GM12878 (cell line): ENCODE measurements around the gene SLC22A3. TPM values are rescaled to one million over a fixed set of nuclear protein-coding genes. Genes with fewer than 3 reads are reported as not detected.

ENCODE experiments used
- ATAC-seq: fragments of 200-7000 bp; cut with Tn5 transposase; 3 replicates; pipeline ENCODE4 v1.9.1; 2020; ENCODE audit warnings: mild to moderate bottlenecking, moderate library complexity
- BruUV-seq: library from RNA; stranded (reverse); fragments of 400-500 nt; replicated peaks from 2 replicates; lab custom pipeline; 2021; lab: Mats Ljungman, UMichigan
- CTCF ChIA-PET: fragments of 300-600 bp; sonication (Branson Sonifier 250); formaldehyde crosslinking; extraction: SDS; loops from one replicate; lab custom pipeline; 2021; ENCODE audit warnings: inconsistent platforms; lab: Yijun Ruan, JAX
- POLR2A ChIA-PET: fragments of 350-600 bp; formaldehyde crosslinking; extraction: SDS; loops from one replicate; lab custom pipeline; 2021; ENCODE audit warnings: inconsistent platforms; lab: Charles Lee
- RAD21 ChIA-PET: fragments of 300-600 bp; sonication (Branson Sonifier 250); formaldehyde crosslinking; loops from one replicate; lab custom pipeline; 2023; ENCODE audit warnings: antibody characterized with exemption; ENCODE audit not compliant: unreplicated experiment; lab: Charles Lee
- SMC1A ChIA-PET: fragments of 300-600 bp; sonication (Branson Sonifier 250); formaldehyde crosslinking; loops from one replicate; lab custom pipeline; 2023; ENCODE audit not compliant: unreplicated experiment, uncharacterized antibody; lab: Charles Lee
- DNase-seq: peaks from one replicate; pipeline ENCODE4 v3.0.0-alpha.2; 2011; ENCODE audit warnings: low read depth, low spot score
- FAIRE-seq: peaks from 3 replicates; lab custom pipeline; 2011; peaks lifted over from hg19 to GRCh38; lab: Jason Lieb, UNC
- H2AFZ ChIP-seq: 2 replicates; pipeline ENCODE4 v1.6.0; 2011; ENCODE audit warnings: low read depth, low read length, control low read depth; ENCODE audit not compliant: control insufficient read depth
- H3K27ac ChIP-seq: 2 replicates; pipeline ENCODE4 v1.5.1; 2011; ENCODE audit warnings: control low read depth; ENCODE audit not compliant: control insufficient read depth, insufficient read depth
- H3K27me3 ChIP-seq, 2 experiments: replicated peaks in 1 of 2; 2 replicates each; pipeline versions ENCODE4 v1.6.0 to v1.6.1; 2011; ENCODE audit warnings: low read length in 1 of 2; ENCODE audit not compliant: control insufficient read depth in 2 of 2, insufficient read depth in 2 of 2
- H3K36me3 ChIP-seq, 2 experiments: 2 replicates each; pipeline ENCODE4 v1.5.1; 2011; ENCODE audit warnings: low read length in 1 of 2; ENCODE audit not compliant: control insufficient read depth in 2 of 2, insufficient read depth in 2 of 2
- H3K4me1 ChIP-seq: 2 replicates; pipeline ENCODE4 v1.6.1; 2011; ENCODE audit warnings: mild to moderate bottlenecking, low read length, moderate library complexity, mixed read lengths; ENCODE audit not compliant: control insufficient read depth, insufficient read depth
- H3K4me2 ChIP-seq: 2 replicates; pipeline ENCODE4 v1.6.0; 2011; ENCODE audit warnings: control low read depth; ENCODE audit not compliant: control insufficient read depth, insufficient read depth
- H3K4me3 ChIP-seq: fragments of 200-600 bp; sonication (generic); 2 replicates; pipeline ENCODE4 v1.5.1; 2016
- H3K79me2 ChIP-seq: 2 replicates; pipeline ENCODE4 v1.6.0; 2011; ENCODE audit warnings: low read length; ENCODE audit not compliant: control insufficient read depth, insufficient read depth
- H3K9ac ChIP-seq: 2 replicates; pipeline ENCODE4 v1.8.0; 2011; ENCODE audit warnings: low read length, control low read depth, mixed read lengths; ENCODE audit not compliant: control insufficient read depth, insufficient read depth
- H3K9me3 ChIP-seq: replicated peaks from 3 replicates; pipeline ENCODE4 v1.5.1; 2011; ENCODE audit warnings: mild to moderate bottlenecking, low read length; ENCODE audit not compliant: control insufficient read depth, insufficient read depth
- H4K20me1 ChIP-seq: 2 replicates; pipeline ENCODE4 v1.6.0; 2011; ENCODE audit not compliant: control insufficient read depth, insufficient read depth
- ATF2 ChIP-seq: IDR thresholded peaks from 2 replicates; pipeline ENCODE4 v1.6.1; 2012; ENCODE audit warnings: low read length, inconsistent platforms
- CHD2 ChIP-seq: IDR thresholded peaks from 2 replicates; pipeline ENCODE4 v1.6.1; 2011; ENCODE audit warnings: low read depth, low read length, improper control_type of control experiment, borderline replicate concordance
- ESRRA ChIP-seq: IDR thresholded peaks from 2 replicates; pipeline ENCODE4 v1.6.1; 2012; ENCODE audit warnings: mild to moderate bottlenecking, low read length, improper control_type of control experiment
- HCFC1 ChIP-seq: fragments of 150-350 bp; IDR thresholded peaks from 2 replicates; pipeline ENCODE4 v1.6.1; 2014; ENCODE audit warnings: low read length
- PBX3 ChIP-seq: IDR thresholded peaks from 2 replicates; pipeline ENCODE4 v1.6.1; 2011; ENCODE audit warnings: mild to moderate bottlenecking, low read depth, low read length, moderate library complexity; ENCODE audit not compliant: insufficient replicate concordance
- PKNOX1 ChIP-seq: fragments of 450-650 bp; IDR thresholded peaks from 2 replicates; pipeline ENCODE4 v1.6.1; 2016; ENCODE audit warnings: mild to moderate bottlenecking
- RFX5 ChIP-seq: IDR thresholded peaks from 2 replicates; pipeline ENCODE4 v1.6.1; 2011; ENCODE audit warnings: low read depth, low read length, improper control_type of control experiment
- USF2 ChIP-seq: IDR thresholded peaks from 2 replicates; pipeline ENCODE4 v1.6.1; 2011; ENCODE audit warnings: low read depth, low read length, improper control_type of control experiment, borderline replicate concordance
- WGBS: methylation state at CpG from one replicate; pipeline ENCODE4 v1.1.6; 2016; ENCODE audit warnings: low lambda C conversion rate; ENCODE audit not compliant: insufficient replicate concordance, insufficient coverage; ENCODE audit errors: missing lambda C conversion rate; 5-methylcytosine and 5-hydroxymethylcytosine counted together
- in situ Hi-C: fragments of 300-500 bp; cut with MboI; formaldehyde crosslinking; loops from 9 replicates; pipeline ENCODE4 v1.14.3; 2018; ENCODE audit warnings: mixed read lengths
- intact Hi-C: fragments of 100-400 bp; cut with micrococcal nuclease; formaldehyde crosslinking; loops from one replicate; pipeline ENCODE4 v1.14.2; 2022; ENCODE audit not compliant: unreplicated experiment
- polyA plus RNA-seq, 11 experiments: library from polyadenylated mRNA; depleted of rRNA in 4 of 11; unstranded in 6 of 11; stranded (reverse) in 5 of 11; fragments of >200 nt; fragmentation: Nextera tagmentation in 4 of 11; fragmentation: Illumina TruSeq in 1 of 11; extraction: Ambion mirVana in 4 of 11; extraction: Trizol in 1 of 11; gene quantifications; 1 replicate in 1 of 11; 2 replicates in 10 of 11; pipeline versions ENCODE4 v1.2.1 to v1.2.3, GENCODE V29; 2011 to 2016; ENCODE audit warnings: inconsistent platforms in 2 of 11, missing spikeins in 2 of 11, low read depth in 1 of 11
- total RNA-seq, 4 experiments: library from RNA; depleted of rRNA in 3 of 4; stranded (reverse); fragments of >200 nt in 3 of 4; fragmentation: Illumina TruSeq in 1 of 4; extraction: Trizol in 1 of 4; gene quantifications; 2 replicates each; pipeline versions ENCODE4 v1.2.1 to v1.2.3, GENCODE V29; 2013 to 2021

Gene SLC22A3
- total and polyA plus RNA-seq, 10 of the 15 experiments (the other 5 are each of a cell fraction or from before 2014, with no cell fraction given), result 0.07 to 0.15 TPM; not detected in 8

- no peak for TF ChIP-seq CHD2
- TF ChIP-seq HCFC1, result no peak
- no peak for TF ChIP-seq PBX3
- TF ChIP-seq RFX5, result no peak
- no peak for TF ChIP-seq ATF2
- TF ChIP-seq USF2, result no peak
- no peak for TF ChIP-seq ESRRA
- TF ChIP-seq PKNOX1, result no peak
- Histone ChIP-seq H3K79me2 (no peaks in the 10 kb centered on the region), H3K4me2 (no peak overlapping the region), H3K4me1 (no peaks in the 10 kb centered on the region; the same call in 1 of the 2 replicates), H3K4me3 (no peak overlapping the region), H3K9ac (no peak overlapping the region), H3K36me3 (no peaks in the 10 kb centered on the region), H2AFZ (no peak overlapping the region), H3K27me3 (no peaks in the 10 kb centered on the region), H3K9me3 (no peaks in the 10 kb centered on the region; the same call in 2 of the 3 replicates), H4K20me1 (no peaks in the 10 kb centered on the region), H3K27ac (no peak overlapping the region)
- no TSS peak for BruUV-seq
- ChIA-PET SMC1A (no interaction called here), CTCF (interaction anchor here (1.0 to 1.9 kb wide), 2 partner anchors 17 to 54 kb away, joined by 3 to 5 read pairs; no protein-coding TSS in a partner anchor), POLR2A (no interaction called here), RAD21 (no interaction called here)
- FAIRE-seq (no peak), DNase-seq (no peak), ATAC-seq (no peak)
- intact Hi-C loops, result no loop called here
- WGBS, result 43% methylated on average over 2 of the region's 2 CpGs
- in situ Hi-C loops, result no loop called here
Observed at GRCh38 chr6:160394654-160395035, 46.5 kb downstream of the SLC22A3 start.
